ENCODE data around the gene CPNE8. TPM values are rescaled to one million over a fixed set of nuclear protein-coding genes. Genes with fewer than 3 reads are reported as not detected.

Gene CPNE8
- total RNA-seq, 3 donors from 2014 or later, result 11.3 to 29.8 (median 28.3) TPM

DNA sequence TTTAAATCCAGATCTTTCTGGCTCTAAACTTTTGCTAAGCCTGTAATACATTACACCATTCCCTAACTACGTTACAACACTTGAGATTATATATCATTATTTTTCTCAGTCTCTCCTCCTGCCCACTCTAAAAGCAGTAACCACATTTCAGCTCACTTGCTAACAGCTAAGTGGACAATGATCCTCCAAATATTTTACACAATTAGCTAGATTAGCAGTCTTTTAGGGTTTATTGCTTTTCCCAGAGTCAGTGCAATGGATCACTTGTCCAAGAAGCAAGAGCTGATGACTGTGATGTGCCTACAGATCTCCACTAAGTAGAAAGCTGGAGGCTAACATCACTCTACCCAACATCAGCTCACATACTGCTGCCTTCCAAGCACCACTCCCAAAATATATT is 17.6 kb downstream of the CPNE8 start:
- Histone ChIP-seq H3K4me3 (no peak overlapping the region), H3K27ac (no peak overlapping the region), H3K9me3 (no peaks in the 10 kb centered on the region), H3K4me1 (no peaks in the 10 kb centered on the region), H3K27me3 (no peaks in the 10 kb centered on the region), H3K36me3 (no peaks in the 10 kb centered on the region)
- intact Hi-C loops (cut with DNase I; ENCODE audit: low total_unique reads), result no loop called here
- no peak for DNase-seq (ENCODE audit: low spot score in 2 of 2)
- TF ChIP-seq, protein P1, sequence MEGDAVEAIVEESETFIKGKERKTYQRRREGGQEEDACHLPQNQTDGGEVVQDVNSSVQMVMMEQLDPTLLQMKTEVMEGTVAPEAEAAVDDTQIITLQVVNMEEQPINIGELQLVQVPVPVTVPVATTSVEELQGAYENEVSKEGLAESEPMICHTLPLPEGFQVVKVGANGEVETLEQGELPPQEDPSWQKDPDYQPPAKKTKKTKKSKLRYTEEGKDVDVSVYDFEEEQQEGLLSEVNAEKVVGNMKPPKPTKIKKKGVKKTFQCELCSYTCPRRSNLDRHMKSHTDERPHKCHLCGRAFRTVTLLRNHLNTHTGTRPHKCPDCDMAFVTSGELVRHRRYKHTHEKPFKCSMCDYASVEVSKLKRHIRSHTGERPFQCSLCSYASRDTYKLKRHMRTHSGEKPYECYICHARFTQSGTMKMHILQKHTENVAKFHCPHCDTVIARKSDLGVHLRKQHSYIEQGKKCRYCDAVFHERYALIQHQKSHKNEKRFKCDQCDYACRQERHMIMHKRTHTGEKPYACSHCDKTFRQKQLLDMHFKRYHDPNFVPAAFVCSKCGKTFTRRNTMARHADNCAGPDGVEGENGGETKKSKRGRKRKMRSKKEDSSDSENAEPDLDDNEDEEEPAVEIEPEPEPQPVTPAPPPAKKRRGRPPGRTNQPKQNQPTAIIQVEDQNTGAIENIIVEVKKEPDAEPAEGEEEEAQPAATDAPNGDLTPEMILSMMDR (IDR thresholded peaks at IDR 0.05), result no peak

DNA sequence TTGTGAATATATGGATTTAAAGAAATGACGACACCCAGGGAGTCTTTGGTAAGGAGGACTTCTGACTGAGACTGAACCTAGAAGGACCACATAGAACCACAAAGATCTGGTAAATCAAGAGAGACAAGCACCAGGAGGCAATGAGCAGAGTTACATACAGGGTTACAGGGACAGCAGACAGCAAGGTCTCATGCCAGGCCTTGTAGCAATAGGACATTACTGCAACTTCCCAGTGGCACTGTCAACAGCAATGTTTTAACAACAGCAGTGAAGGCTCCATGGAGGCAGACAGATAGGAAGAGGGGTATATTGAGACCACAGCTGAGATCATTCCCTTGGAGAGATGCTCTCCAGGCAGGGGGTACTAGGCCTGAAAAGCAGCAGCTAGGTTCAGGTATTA is 18.5 kb downstream of the CPNE8 start:
- Histone ChIP-seq H3K9me3 (no peaks in the 10 kb centered on the region), H3K4me3 (no peak overlapping the region), H3K27ac (no peak overlapping the region), H3K27me3 (no peaks in the 10 kb centered on the region), H3K36me3 (no peaks in the 10 kb centered on the region), H3K4me1 (no peaks in the 10 kb centered on the region)
- TF ChIP-seq POLR2AphosphoS5 (IDR thresholded peaks at IDR 0.05), result no peak
- intact Hi-C loops (cut with DNase I; ENCODE audit: low total_unique reads), result no loop called here
- no peak for DNase-seq (ENCODE audit: low spot score in 2 of 2)

DNA sequence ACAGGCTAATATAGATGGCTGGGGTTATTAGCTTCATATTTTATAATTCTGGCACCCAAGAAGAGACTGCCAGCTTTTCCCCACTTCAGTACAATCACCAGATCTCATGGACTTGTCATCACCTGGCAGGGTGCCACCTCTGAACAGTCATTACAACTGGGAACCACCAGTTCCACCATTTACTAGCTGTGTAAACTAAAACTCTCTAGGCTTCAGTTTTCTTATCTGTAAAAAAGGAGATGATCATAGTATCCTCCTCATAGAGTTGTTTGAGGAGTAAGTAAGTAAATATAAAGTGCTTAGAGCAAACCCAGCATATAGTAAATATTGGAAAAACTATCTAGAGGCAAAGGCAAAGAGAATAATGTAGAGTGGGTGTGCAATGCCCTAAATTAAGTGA is 19.3 kb downstream of the CPNE8 start:
- no peak for DNase-seq (ENCODE audit: low spot score in 2 of 2)
- Histone ChIP-seq H3K4me1 (no peaks in the 10 kb centered on the region), H3K9me3 (no peaks in the 10 kb centered on the region), H3K4me3 (no peak overlapping the region), H3K27ac (no peak overlapping the region), H3K36me3 (no peaks in the 10 kb centered on the region), H3K27me3 (no peaks in the 10 kb centered on the region)
- TF ChIP-seq POLR2A (IDR thresholded peaks at IDR 0.05), result no peak
- TF ChIP-seq POLR2AphosphoS5 (IDR thresholded peaks at IDR 0.05), result no peak
- TF ChIP-seq, protein P1 (IDR thresholded peaks at IDR 0.05), result no peak
- intact Hi-C loops (cut with DNase I; ENCODE audit: low total_unique reads), result no loop called here

DNA sequence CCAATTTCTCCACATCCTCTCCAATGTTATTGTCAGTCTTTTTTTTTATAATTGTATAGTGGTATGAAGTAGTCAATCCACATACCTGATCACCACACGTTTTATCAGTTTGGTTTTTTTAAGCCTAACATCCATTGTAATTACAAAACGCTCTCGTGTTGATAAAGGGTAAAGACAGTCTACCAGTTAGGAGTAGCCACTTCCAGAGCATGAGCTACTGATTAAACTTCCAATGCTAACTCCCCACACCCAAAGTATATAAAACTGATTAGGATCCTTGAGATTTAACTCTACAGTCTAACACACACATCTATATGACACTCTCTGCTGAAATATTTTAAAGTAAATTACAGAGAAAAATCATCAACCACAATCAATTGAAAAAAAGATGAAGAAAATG is 20.7 kb downstream of the CPNE8 start:
- no peak for DNase-seq (ENCODE audit: low spot score in 2 of 2)
- no peaks in the 10 kb centered on the region for H3K27me3 ChIP-seq
- no peak overlapping the region for H3K4me3 ChIP-seq
- no peak for TF ChIP-seq POLR2AphosphoS5 (IDR thresholded peaks at IDR 0.05)
- TF ChIP-seq, protein P1 (IDR thresholded peaks at IDR 0.05), result no peak
- no peak for TF ChIP-seq POLR2A (IDR thresholded peaks at IDR 0.05)
- no peaks in the 10 kb centered on the region for H3K36me3 ChIP-seq
- intact Hi-C loops (cut with DNase I; ENCODE audit: low total_unique reads), result no loop called here
- H3K9me3 ChIP-seq, result no peaks in the 10 kb centered on the region
- H3K27ac ChIP-seq, result no peak overlapping the region
- no peaks in the 10 kb centered on the region for H3K4me1 ChIP-seq

DNA sequence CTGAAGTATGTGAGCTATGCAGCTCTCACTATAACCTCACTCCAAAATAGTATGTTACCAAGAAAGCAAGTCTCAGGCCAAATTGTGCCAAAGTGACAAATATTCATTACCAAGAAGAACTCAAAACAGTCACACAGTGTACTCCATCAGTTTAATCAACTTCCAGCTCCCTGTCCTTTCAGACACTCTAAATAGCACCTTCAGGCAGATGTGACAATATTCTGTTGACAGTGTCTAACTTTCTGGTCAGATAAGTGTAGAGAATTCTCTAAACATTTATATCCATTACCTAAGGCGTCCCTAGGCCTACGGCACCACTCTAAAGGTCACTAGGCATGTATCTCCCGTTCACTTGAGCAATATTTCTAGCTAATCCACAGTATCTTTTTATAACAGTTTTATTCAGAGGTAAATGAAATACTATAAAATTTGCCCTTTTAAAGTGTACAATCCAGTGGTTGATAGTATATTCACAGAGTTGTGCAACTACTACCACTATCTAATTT is 21.7 kb downstream of the CPNE8 start:
- no peak overlapping the region for H3K27ac ChIP-seq
- no peaks in the 10 kb centered on the region for H3K36me3 ChIP-seq
- intact Hi-C loops (cut with DNase I; ENCODE audit: low total_unique reads), result no loop called here
- no peaks in the 10 kb centered on the region for H3K27me3 ChIP-seq
- DNase-seq (ENCODE audit: low spot score in 2 of 2), result no peak
- H3K9me3 ChIP-seq, result peaks cover 0 to 3% of the 10 kb centered on the region in 2 donors
- H3K4me3 ChIP-seq, result no peak overlapping the region
- TF ChIP-seq, protein P1 (IDR thresholded peaks at IDR 0.05), result no peak
- TF ChIP-seq POLR2AphosphoS5 (IDR thresholded peaks at IDR 0.05), result no peak
- no peak for TF ChIP-seq POLR2A (IDR thresholded peaks at IDR 0.05)
- no peaks in the 10 kb centered on the region for H3K4me1 ChIP-seq

DNA sequence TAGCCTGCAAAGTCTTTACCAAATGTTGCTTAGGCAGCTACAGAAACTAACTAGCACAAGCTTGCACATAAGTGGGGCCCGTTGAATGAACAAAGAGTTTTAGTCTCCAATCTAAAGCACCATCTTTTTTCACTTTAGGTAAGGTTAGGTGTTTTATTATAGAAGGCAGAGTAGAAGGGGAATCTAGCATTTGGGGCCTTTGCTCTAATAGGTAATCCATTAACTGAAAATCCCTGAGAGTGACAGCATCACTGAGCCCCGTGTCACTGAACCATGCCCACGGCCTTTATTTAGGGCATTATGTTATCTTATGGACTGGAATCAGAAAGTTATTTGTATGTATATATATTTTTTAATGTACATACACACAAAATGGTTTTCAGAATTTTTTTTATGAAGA is 25.1 kb downstream of the CPNE8 start:
- TF ChIP-seq, protein P1 (IDR thresholded peaks at IDR 0.05), result no peak
- TF ChIP-seq POLR2A (IDR thresholded peaks at IDR 0.05), result no peak
- no peak for TF ChIP-seq POLR2AphosphoS5 (IDR thresholded peaks at IDR 0.05)
- H3K27me3 ChIP-seq, result no peaks in the 10 kb centered on the region
- intact Hi-C loops (cut with DNase I; ENCODE audit: low total_unique reads), result no loop called here
- H3K4me3 ChIP-seq, result no peak overlapping the region
- H3K4me1 ChIP-seq, result no peaks in the 10 kb centered on the region
- H3K27ac ChIP-seq, result no peak overlapping the region
- H3K36me3 ChIP-seq, result no peaks in the 10 kb centered on the region
- DNase-seq (ENCODE audit: low spot score in 2 of 2), result no peak
- H3K9me3 ChIP-seq, result peaks cover 0 to 3% of the 10 kb centered on the region in 2 donors
